Measurements from ENCODE around the gene ANKS3. TPM values are rescaled to one million over a fixed set of nuclear protein-coding genes. Genes with fewer than 3 reads are reported as not detected.

The ANKS3 gene

Small RNAs within 50 kb of the gene (small RNA-seq; reads per million reads assigned to genes)
- gene MIR6769A (ENCODE audit: insufficient read depth) (not detected), gene RF00017 (ENCODE audit: insufficient read depth) (not detected)

Measured in neuronal stem cell (in vitro differentiated cells).